Right ventricle myocardium inferior (tissue), 1 donor: Measurements from ENCODE around the gene SPOCK1. TPM values are rescaled to one million over a fixed set of nuclear protein-coding genes. Genes with fewer than 3 reads are reported as not detected.

ENCODE experiments used
- ATAC-seq: fragments of 200-7000 bp; cut with Tn5 transposase; one replicate; pipeline ENCODE4 v1.9.1; 2020; ENCODE audit warnings: mild to moderate bottlenecking, moderate library complexity
- DNase-seq: peaks from one replicate; pipeline ENCODE4 v3.0.0; 2021; ENCODE audit errors: missing footprints
- intact Hi-C: fragments of 100-400 bp; cut with DNase I; formaldehyde crosslinking; loops from one replicate; pipeline ENCODE4 v1.11.0; 2022
- total RNA-seq: library from RNA; stranded (reverse); fragmentation: NEBNext Ultra II Directional; extraction: Animal tissue kit (Norgen Biotek cat#: 25700); gene quantifications from one replicate; pipeline ENCODE4 v1.2.1, GENCODE V29; 2021
- donor health status: DM: no; HTN: yes; CAD: no; lungs with severe emphysema.

The SPOCK1 gene
- total RNA-seq, 1 donor from 2014 or later: 35.5 TPM

DNA sequence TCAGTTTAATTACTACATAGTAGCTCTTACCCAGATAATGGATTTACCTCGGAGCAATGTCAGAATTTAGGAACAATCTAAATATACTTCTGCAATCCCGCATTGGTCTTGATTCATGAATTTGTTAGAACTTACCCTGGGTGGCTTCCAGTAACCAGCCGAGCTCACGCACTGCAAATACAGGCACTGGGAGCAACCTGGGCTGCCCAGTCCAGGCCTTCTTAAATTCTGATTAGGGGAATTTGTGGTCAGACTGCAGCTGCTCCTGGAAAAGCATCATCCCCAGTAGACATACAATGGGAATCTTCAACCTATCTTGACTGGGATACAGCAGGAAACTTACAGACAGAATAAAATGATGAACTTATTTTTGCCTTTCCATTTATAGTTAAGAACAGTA is 270.3 kb downstream of the SPOCK1 start:
- intact Hi-C loops: loop anchor here (10.0 kb wide), 1 partner anchor 154 kb away; no protein-coding TSS in a partner anchor
- DNase-seq (no peak), ATAC-seq (no peak)

DNA sequence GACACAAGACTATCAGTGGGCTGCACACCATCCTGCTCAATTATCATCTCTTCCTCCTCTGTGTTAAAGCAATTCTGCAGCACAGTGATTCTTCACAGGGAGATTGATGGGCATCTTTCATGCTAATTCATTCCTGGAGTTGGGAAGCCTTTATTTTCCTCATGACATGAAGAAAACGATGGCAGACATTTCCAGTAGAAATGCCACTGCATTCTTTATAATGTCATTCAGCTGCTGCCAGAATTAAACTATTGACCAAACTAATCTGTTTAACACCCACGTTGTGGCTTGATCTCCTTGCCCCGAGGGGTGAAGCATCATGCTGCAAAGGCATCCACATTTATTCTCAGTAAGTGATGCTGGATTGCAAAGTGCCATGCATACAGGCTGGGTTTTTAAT is 273.0 kb downstream of the SPOCK1 start:
- DNase-seq (no peak), ATAC-seq (no peak)
- intact Hi-C loops: loop anchor here (10.0 kb wide), 1 partner anchor 151 kb away; no protein-coding TSS in a partner anchor

DNA sequence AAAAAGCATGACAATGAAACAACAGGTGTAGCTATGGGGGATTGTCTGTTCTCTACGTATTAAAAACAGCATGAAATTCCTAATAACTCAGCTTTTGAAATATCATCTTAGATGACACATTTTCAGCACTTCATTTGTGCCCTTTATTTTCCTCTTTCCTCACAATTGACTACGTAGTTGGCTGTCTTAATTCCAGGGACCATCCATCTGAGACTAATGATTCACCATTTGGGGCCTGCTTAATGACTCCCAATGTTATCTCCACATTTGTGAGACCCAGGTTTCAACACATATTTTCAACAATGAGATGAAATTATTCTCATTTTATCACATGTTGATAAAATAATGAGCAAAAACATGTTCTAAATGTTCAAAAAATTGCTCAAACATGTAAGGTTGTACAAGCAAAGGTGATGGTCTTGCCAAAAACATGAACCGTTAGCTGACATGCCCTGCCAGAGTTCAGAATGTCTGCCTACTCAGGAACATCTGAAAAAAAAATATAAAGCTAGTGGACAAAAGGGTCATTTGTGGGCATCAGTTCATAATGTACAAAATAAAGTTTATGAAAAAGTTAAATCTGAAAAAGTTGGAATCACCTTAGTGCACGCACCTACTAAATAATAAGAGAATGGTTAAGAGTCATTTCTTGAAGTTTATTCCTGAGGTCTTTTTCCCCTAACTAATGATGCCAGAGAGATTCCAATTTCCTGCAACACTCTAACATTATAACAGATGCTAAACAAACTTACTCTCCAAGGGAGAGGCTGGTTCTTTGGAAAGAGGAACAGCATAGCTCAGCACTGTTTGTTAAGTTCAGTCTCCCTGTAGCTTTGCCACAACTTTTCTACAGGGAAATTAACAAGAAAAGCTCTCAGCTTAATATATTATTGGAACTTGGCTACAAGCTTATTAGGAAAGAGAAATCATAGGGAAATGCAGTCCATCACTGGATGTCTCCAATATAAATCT is 275.5 kb downstream of the SPOCK1 start:
- peak; percentile 80 for ATAC-seq
- no peak for DNase-seq
- intact Hi-C loops: loop anchor here (10.0 kb wide), 1 partner anchor 149 kb away; no protein-coding TSS in a partner anchor

DNA sequence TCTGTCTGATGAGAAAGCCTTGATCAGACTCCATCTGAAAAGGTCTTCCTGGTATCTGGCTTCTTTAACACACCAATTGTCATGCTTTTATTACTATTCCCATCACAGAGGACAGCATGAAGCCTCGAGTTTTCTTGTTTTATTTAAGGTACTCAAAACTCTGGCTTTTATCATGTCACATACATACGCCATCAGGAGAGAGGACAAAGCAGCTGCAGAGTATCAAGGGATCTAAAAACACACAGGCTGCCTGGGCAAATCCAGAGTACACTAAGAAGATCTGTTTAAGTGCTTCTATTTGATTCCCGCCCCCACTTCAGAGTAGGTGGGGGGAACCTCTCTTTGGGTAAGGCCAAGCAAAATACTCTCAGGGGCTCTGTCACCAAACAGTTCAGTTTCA is 277.2 kb downstream of the SPOCK1 start:
- ATAC-seq (no peak), DNase-seq (no peak)
- intact Hi-C loops: loop anchor here (10.0 kb wide), 1 partner anchor 147 kb away; no protein-coding TSS in a partner anchor

DNA sequence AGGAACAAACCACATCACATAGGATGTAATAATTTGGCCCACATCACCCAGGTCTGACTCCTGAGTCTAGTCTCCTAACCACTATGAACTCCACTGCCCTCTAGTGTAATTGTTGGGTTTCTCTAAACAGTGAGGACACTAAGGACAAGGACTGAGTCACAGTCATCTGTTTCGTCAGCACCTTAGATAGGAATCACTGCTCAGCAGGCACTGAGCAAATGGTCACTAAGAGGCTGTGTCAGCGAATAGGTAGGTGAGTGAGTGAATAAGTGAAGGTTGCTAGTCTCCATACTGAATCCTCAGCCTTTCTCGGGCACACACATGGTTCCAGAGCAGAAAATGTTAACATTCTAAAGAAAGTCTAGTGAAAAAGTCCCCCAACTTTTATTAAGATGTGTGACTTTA is 278.6 kb downstream of the SPOCK1 start:
- ATAC-seq (peak; percentile 55), DNase-seq (no peak)
- intact Hi-C loops: loop anchor here (10.0 kb wide), 1 partner anchor 146 kb away; no protein-coding TSS in a partner anchor

DNA sequence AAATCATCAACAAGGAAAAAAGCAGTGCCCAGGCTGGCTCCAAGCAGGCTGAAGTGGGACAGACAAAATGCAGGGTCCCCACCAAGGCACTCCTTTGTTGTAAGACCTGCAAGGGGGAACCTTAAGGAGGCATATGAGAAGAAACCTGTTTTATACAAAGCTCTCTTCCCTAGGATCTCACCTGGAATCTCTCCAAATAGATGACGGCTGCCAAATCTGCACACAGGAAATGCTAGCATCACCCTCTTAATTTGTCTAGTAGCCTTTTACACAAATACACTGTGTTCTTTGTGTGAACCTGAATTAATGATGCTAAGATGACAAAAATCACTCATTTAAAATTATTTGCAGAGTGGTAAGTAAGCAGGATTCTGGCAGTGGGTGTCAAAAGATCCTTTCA is 280.2 kb downstream of the SPOCK1 start:
- intact Hi-C loops: loop anchor here (5.0 kb wide), 1 partner anchor 417 kb away; no protein-coding TSS in a partner anchor
- ATAC-seq (no peak), DNase-seq (no peak)

DNA sequence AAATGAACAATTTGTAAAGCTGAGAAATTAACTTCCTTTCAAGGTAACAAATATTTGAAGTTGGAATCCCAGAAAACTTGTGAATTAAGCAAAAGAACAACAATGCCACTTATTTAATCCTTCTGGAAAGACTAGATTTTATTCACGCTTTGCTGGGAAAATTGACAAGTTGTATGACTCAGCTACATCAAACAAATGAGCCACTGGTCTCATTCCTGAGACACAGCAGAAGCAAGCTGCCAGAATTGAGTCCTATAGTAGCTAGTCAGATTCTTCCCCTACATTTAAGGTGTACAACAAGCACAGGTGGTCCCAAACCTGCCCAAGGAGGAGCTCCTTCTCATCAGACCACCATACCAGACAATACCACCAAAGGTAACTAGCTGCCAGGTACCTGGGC is 280.7 kb downstream of the SPOCK1 start:
- DNase-seq: no peak
- intact Hi-C loops: loop anchor here (5.0 kb wide), 1 partner anchor 416 kb away; no protein-coding TSS in a partner anchor
- ATAC-seq: no peak

DNA sequence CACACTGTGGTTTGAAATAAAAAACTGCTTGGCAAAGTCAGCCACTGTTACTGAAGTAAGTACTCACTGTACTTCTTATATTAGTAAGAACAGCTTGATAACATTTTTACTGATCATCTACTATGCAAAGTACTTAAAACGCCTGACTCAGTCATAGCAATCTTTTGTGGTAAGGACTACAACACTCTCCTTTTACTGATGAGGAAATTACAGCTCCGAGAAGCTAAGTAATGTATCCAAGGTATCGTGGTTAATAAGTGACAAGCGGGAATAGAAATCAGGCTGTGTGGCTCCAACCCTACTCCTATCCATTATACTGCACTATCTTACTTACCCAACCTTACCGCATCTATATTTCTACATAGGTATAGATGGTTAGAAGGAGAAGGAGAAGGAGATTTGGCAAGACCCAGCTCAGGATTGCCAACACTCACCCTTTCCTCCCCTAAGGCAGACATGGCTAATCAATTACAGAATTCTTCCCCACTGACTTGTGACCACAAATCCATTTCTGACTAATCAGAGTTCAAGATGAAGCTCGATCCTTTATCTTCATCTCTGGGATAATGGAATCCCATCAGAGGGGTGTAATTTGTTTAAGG is 281.4 kb downstream of the SPOCK1 start:
- DNase-seq: no peak
- ATAC-seq: no peak
- intact Hi-C loops: loop anchor here (5.0 kb wide), 1 partner anchor 415 kb away; no protein-coding TSS in a partner anchor

DNA sequence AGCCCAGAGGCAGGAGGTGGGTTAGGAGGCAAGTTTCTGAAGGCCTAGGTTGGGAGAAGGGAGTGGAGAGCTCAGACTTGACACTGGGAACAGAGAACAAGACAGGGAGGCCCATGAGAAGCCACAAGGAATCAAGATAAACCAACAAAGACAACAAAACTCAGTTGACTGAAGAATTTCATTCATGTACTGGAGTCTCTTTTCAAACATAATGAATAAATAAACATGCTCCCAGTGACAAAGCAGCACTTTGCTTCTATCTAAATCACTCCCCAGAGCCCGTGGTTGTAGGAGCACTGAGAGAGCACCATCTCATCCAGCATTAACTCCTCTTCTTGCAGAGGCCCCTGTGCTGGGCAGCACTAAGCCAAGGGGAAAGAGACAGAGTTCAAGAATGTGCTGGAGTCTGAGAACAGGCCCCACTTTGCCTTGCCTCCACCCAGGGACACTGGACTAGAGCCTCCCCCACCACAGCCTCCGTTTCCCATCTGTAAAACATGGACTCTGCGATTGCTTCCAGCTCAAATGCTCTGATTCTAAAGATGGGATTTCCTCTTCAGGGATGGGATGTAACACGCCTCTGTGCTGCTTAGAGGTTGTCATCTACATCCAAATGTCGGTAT is 282.0 kb downstream of the SPOCK1 start:
- intact Hi-C loops: loop anchor here (5.0 kb wide), 1 partner anchor 415 kb away; no protein-coding TSS in a partner anchor
- ATAC-seq (no peak), DNase-seq (no peak)

DNA sequence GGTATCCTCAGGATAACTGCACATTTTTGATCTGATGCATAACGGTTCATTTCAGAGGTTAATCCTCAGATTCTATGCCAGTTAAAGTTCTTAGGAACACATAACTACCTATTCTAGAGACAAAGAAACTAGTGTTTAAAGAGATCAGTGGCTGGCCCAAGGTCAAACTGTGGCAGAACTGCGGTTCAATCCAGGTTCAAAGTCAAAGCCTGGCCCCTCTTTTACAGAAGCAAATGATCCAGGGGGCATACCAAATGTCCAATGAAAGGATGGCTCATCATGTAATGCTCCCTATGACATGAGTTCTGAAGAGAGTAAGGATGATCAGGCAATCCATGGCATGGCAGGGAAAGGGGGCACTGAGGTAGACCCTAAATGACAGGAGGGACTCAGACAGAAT is 283.3 kb downstream of the SPOCK1 start:
- ATAC-seq (no peak), DNase-seq (no peak)
- intact Hi-C loops: loop anchor here (5.0 kb wide), 1 partner anchor 413 kb away; no protein-coding TSS in a partner anchor

DNA sequence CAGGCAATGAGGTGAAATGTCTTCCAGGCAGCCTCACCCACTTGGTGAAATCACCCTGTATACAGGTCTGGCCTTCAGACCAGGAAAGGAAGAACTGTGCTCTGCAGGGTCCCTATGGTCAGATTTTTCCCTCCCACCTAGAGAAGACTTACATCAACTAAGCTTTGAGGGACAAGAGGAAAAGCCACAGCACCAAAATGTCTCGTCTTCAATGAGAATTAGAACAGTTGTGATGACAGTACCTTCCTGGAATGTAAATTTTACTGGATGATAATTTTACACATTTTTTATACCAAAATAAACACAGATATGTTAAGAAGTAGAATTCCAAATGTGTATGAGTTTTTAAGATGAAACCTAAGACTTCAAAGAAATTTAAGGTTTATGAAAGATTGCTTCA is 283.9 kb downstream of the SPOCK1 start:
- DNase-seq: no peak
- intact Hi-C loops: loop anchor here (5.0 kb wide), 1 partner anchor 413 kb away; no protein-coding TSS in a partner anchor
- no peak for ATAC-seq

DNA sequence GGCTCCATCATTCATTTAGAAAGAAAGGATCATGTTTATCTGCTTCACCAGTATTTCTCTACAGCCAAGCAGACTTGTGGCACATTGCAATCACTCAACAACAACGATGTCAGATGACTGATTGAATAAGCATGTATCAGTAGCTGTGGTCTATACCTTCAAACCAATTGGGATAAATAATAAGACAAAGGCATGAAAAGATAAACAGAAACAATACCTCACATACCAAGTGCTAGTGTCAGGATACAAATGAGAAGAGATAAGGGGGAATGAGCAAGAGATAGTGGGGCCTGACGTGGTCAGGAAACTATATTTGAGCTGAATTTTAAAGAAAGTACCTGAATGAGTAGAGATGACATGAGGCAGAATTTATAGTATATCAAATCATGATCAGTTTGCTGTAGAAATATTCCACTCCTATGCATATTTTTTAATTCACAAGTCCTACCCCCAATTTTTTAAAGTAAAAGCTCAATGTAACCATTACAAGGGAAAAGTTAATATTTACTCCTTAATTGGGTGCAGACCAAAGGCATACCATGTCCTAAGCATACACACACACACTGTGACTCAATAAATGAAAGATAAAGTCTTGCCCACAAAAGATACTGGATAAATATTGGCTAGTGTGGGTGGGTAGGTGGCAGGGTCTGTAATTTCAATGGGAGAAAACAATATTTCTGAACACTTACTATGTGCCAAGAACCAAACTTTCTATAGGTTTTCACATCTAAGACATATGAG is 284.5 kb downstream of the SPOCK1 start:
- DNase-seq: no peak
- no peak for ATAC-seq
- intact Hi-C loops: loop anchor here (5.0 kb wide), 1 partner anchor 412 kb away; no protein-coding TSS in a partner anchor

DNA sequence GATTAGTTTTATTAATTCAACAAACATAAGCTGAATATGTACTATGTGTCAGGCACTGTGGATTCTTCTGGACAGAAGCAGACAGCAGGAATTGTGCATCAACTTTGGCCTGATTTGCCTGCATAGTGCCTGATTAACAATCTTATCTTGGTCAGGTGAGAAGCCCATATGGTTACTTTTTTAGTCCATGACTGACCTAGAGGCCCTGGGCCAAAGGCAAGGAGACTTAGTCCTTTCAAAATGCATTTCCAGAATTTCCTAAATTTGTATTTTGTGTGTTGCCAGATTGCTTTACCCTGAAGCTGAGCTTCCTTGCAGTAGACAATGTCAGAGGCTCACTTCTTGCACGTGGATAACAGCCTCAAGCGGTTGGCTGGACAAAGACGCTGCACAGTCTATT is 286.7 kb downstream of the SPOCK1 start:
- DNase-seq (no peak), ATAC-seq (no peak)
- intact Hi-C loops: no loop called here

DNA sequence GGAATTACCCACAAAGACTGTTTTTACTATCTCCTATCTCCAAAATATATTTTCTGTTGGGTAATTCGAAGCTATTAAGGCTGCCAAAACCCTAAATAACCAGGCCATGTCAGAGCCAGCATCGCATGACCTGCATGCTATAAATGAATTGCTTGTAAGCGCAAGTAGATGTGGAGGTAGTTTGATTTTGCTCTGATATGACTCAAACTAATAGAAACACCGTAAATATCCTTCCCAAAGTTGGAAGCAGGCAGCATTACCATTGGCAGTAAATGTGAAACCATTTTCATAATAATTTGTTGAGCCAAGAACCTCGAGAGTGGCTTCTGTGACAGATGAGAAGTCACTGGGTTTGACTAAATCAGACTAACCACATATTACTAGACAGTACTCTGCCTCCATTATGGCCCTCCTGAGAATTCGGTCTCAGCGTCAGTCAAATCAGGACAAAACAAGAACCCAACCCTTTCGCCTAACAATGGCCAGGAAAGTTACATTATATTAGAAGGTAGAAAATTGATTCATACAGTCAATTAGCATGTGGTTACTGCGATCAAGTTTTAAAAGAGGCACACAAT is 289.8 kb downstream of the SPOCK1 start:
- DNase-seq (no peak), ATAC-seq (no peak)
- intact Hi-C loops: no loop called here

DNA sequence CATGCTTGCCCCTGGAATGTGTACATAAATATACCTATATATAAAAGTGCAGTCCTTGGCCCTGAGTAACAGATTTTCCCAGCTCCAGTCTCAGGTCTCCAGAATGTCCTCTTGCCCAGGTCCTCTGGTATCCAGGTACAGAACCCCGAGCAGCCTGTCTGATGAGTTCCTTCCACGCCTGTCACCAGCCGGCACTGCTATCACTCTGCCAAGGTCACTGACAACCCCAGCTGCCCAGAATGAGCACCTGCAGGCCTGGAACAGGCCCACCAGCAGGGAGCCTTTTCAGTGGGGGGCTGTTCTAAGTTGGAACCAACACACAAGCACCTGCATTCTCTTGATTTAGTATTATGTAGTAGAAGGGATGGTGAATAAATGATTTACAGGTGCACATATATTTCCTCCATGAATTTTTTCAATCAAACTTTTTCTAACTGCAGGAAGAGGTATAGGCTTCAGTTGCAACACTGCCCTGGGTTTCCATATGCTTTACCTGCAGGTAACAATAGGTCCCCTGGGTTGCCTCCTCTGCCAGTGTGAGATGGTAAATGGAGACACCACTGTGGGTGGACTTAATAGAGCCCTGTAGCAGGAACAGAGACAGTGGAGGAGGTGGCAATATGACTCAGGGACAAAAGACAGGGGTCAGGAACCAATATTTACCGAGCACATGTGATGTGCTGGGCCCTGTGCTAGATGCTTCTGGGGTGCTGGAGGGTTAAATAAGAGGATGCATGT is 291.9 kb downstream of the SPOCK1 start:
- intact Hi-C loops: no loop called here
- ATAC-seq (peak; percentile 55), DNase-seq (no peak)

DNA sequence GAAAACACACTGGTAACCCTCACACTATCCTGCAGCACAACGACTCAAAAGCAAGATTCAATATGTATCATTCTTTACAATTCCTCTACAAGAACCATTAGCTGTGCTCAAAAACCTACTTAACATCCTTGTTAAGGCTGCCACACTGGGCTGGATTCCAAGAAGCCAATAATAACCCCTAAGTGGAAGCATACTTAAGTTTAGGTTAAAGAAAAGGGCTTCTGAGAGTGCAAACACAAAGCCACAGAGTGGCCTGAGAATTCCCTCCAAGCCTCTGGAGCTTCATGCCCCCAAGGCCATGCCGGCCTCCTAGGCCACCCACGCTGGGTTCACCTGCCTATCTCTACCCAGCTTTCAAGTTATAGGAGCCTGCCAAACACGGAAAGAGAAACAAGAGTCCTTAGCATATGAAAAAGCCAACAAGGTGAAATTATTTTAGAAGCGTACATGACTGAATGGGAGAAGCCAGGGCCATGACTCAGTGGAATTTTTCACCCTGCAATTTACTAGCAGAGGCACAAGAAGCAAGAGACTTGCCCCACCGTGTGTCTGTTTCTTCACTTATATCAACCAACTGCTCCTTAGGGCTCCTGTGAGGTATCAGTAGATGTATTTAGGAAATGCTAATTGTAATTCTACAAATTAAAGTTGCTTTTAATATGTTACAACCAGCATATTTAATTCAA is 293.0 kb downstream of the SPOCK1 start:
- no peak for ATAC-seq
- intact Hi-C loops: no loop called here

More for the DNA sequence above, 293.0 kb downstream of the SPOCK1 start:
- DNase-seq: no peak
